GM11168 (cell line): ENCODE results near the gene RENBP.
"Not testable (repeated sequence)": the region's sequence is repeated elsewhere in the genome, so short reads cannot be mapped to it uniquely, and the experiment has no call there.

ENCODE experiments used
- in situ Hi-C: fragments of 300-500 bp; cut with MboI; formaldehyde crosslinking; loops from one replicate; pipeline ENCODE4 v1.12.0; 2022; ENCODE audit warnings: low sequenced_read_pairs; ENCODE audit not compliant: unreplicated experiment

Gene RENBP

GRCh38 chrX:153944140-153944799 lies at the start of gene RENBP:
TSS of gene RENBP (minus strand) at chrX:153944643. CDS start at chrX:153944610, 33 bp downstream.
- in situ Hi-C loops: no loop called here

- in situ Hi-C loops: no loop called here
These were observed 49.5 kb upstream of the RENBP start for GRCh38 chrX:153993978-153994377.

- in situ Hi-C loops: no loop called here
These were observed 48.6 kb upstream of the RENBP start for GRCh38 chrX:153993079-153993478.

DNA sequence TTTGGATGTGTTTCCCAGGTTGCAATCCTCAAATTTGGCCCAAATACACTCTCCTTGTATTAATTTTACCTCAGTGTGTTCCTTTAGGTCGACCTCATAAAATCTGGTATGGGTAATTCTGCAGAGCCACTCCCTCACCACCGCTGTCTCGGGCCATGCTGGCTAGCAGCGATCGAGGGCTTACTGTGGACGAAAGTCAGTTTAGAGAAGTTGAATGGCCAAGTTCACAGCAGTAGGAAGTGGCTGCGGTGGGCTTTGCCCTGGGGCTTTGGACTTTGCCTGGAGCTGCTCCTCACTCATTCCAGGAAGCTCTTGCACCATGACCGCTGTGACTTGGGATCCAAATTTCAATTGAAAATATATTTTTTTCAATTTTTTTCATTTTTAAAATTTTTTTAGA lies 47.7 kb upstream of the RENBP start:
- in situ Hi-C loops: no loop called here

DNA sequence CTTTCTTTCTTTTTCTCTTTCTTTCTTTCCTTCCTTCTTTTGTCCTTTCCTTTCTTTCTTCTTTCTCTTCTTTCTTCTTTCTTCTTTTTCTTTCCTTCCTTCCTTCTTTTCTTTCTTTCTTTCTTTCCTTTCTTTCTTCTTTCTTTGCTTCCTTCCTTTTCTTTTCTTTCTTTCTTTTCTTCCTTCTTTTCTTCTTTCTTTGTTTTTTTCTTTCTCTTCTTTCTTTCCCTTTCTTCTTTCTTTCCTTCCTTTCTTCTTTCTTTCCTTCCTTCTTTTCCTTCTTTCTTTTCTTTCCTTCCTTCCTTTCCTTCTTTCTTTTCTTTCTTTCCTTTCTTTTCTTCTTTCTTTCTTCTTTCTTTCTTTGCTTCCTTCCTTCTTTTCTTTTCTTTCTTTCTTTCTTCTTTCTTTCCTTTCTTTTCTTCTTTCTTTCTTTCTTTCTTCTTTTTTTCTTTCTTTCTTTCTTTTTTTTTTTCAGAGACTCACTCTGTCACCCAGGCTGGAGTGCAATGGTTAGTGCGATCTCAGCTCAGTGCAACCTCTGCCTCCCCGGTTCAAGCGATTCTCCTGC lies 46.7 kb upstream of the RENBP start:
- in situ Hi-C loops: no loop called here

- in situ Hi-C loops: no loop called here
These were observed 45.7 kb upstream of the RENBP start for GRCh38 chrX:153989973-153990655.

GRCh38 chrX:153988493-153988892 lies 44.0 kb upstream of the RENBP start:
- in situ Hi-C loops: no loop called here

GRCh38 chrX:153984351-153985178 lies 40.1 kb upstream of the RENBP start:
- in situ Hi-C loops: no loop called here

DNA sequence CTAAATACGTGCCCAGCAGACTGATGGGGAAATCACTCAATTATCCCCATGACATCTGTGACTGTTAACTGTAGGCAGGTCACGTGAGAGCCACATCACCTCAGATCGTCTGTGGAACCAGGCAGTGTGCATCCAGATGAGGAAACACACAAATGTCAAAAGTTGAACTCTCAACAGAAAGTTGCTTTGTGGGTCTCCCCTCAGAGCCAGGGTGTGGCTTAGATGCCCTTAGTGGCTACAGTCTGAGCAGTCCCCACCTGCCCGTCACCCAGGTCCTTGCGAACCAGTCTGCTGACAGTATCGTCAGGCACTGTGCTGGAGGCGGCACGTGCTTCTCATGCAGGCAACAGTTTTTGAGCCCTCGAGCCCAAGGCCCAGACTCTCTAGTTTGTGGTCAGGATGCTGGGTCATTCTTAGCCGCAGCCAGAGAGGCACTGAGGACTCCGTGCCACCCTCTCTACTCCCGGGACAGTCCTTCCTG lies 38.9 kb upstream of the RENBP start:
- in situ Hi-C loops: no loop called here

DNA sequence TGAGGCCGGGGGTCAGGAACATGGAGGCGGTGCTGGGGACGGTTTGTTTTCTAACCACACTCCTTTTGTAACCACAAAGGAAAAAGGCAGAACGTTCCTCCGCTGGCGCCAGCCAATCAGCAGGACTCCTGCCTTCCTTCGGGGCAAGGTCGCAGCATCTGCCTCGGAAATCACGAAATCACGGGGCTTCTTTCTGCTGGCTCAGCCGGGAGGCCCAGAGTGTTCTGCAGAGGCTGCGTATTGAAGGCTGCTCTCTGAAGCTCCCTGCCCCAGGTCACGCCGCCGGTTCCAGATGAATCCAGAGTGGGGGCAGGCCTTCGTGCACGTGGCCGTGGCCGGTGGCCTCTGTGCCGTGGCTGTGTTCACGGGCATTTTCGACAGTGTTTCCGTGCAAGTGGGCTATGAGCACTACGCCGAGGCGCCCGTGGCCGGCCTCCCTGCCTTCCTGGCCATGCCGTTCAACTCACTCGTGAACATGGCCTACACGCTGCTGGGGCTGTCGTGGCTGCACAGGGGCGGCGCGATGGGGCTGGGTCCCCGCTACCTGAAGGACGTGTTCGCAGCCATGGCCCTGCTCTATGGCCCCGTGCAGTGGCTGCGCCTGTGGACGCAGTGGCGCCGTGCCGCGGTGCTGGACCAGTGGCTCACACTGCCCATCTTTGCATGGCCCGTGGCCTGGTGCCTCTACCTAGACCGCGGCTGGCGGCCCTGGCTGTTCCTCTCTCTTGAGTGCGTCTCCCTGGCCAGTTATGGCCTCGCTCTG lies 37.5 kb upstream of the RENBP start:
- in situ Hi-C loops: no loop called here

DNA sequence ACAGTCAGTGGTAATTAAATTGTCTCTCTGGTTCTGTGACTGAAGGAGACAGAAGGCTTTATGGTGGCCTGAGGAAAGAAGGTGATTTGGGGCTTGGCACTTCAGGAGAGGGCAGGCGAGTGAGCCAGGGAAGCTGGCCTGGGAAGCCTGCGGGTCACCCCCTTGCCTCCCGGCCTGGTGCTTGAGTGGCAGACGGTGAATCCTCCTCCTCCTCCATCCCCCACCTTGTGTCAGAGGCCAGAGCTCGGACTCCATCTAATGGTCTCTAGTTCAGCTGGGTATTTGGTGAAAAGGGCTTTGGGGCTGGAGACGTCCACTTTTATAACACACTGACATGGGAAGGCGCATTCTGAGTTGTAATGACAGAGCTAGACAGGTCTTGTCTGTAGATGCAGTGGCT lies 36.8 kb upstream of the RENBP start:
- in situ Hi-C loops: no loop called here

DNA sequence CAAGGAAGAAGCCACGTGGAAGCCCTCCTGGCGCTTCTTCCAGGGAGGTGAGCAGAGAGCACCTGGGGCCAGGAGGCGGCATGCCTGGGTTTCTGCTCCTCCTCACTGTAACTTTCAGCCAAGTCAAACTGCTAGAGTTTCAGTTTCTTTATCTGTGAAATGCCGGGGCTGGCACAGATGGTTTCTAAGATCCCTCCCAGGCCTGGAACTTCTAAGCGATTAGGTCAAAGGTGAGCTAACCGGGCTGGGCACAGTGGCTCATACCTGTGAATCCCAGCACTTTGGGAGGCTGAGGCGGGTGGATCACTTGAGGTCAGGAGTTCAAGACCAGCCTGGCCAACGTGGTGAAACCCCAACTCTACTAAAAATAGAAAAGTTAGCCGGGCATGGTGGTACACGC lies 36.0 kb upstream of the RENBP start:
- in situ Hi-C loops: not testable (repeated sequence)

DNA sequence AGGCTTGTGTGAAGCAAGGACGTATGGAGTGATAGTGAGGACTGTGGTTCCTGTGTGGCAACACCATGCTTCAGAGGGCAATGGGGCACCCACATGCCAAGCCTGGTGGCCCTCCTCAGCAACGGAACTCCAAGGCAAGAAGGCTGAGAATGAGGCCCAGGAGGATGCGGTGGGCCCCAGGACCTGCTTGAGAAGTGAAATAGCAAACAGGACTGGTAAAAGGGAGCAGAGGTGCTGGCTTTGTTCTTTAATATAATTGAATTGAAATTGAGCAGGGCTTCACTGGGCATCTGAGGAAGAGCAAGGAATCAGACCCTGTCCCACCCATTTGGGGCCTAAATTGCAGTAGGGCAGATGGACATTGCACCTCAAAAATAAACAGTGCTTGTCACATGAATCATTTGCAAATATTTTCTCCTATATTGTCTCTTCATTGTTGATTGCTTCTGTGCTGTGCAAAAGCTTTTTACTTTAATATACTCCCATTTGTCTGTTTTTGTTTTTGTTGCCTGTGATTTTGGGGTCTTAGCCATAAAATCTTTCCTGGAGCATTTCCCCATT lies 30.4 kb upstream of the RENBP start:
- in situ Hi-C loops: no loop called here

DNA sequence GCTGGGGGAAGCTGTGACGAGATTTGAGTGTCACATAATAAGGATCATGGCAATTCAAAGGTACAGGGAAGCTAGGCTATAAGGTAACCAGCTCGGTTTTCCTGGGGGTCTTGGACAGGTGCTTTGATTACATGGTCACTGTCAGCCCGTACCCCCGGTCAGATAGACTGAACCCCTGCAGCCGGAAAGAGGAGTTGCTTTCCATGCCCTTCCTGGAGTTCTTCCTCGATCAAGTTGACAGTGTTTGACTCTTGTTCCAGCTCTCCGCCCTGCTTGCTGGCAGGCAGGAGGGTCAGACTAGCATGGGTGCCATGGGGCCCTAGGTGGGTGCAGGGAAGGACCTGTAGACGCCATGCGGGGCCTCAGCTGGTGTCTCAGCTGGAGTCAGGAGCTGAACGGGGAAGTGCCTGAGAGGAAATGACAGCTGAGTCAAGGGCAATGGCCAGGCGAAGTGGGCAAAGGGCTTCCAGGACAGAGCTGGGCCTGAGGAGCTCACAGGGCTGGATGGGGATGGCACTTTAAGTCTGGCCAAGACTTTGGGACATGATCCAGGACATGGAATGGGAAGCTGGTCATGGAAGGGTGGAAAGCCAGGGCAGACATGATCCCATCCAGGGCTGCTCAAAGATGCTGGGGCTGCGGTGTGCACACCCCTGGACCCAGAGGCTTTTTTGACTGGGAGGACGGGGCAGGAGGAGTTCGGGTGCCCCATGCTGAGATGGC lies 29.7 kb upstream of the RENBP start:
- in situ Hi-C loops: no loop called here

DNA sequence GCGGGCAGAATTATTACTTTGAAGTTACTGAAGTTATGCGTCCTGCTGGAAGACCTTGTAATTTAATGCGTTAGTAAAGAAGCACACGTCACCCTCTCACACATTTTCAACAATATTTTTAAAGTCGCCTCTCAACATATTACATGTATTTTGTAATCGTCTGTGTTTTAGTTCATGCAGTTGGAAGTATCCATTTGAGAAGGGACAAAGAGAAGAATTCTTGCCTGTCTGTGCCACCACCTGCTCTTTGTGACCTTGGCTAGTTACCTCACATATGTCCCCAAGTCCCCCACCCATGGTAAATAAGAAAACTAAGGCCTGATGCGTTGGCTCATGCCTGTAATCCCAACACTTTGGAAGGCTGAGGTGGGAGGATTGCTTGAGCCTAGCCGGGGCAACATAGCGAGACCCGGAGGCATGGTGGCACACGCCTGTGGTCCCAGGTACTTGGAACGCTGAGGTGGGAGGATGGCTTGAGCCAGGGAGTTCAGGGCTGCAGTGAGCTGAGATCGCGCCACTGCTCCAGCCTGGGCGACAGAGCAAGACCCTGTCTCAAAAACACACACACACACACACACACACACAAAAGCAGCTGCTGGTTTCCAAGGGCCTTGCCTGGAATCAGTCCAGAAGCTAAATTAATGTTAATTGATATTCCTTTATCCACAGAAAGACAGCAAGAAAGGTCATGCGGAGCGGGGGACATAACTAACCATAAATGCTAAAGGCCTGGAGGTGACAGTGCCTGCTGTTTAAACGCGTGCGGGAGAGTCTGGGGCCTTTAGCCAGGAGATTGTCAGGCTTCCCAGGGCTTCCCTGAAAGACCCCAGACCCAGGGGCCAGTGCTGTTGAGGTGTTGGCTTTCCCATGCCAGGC lies 28.9 kb upstream of the RENBP start:
- in situ Hi-C loops: no loop called here

- in situ Hi-C loops: no loop called here
These were observed 28.1 kb upstream of the RENBP start, which contains the start of gene TMEM187 for GRCh38 chrX:153972368-153973126. TSS of gene TMEM187 (plus strand) at chrX:153972754. CDS start at chrX:153982063, 9,309 bp downstream.
